Karpas-422 (cell line): ENCODE data around the gene KLHL2. TPM values are rescaled to one million over a fixed set of nuclear protein-coding genes. Genes with fewer than 3 reads are reported as not detected.
A peak's percentile ranks its signal among the peaks of the same experiment; 100 is the strongest.
"Not testable (repeated sequence)": the region's sequence is repeated elsewhere in the genome, so short reads cannot be mapped to it uniquely, and the experiment has no call there.

Experiments
- DNase-seq: peaks from one replicate; pipeline ENCODE4 v3.0.0-alpha.2; 2015
- H2AFZ ChIP-seq: fragments of 200-600 bp; sonication (generic); 2 replicates; pipeline ENCODE4 v1.6.1; 2014; ENCODE audit warnings: antibody characterized with exemption, low read length, mixed read lengths
- H3K27ac ChIP-seq: fragments of 200-600 bp; sonication (generic); 2 replicates; pipeline ENCODE4 v1.5.1; 2014; ENCODE audit warnings: mild to moderate bottlenecking, low read length, moderate library complexity
- H3K27me3 ChIP-seq: fragments of 200-600 bp; sonication (generic); 2 replicates; pipeline ENCODE4 v1.6.1; 2014; ENCODE audit warnings: low read length, mixed read lengths
- H3K36me3 ChIP-seq: fragments of 200-600 bp; sonication (generic); 2 replicates; pipeline ENCODE4 v1.6.1; 2014; ENCODE audit warnings: low read length, mixed read lengths; ENCODE audit not compliant: insufficient read depth
- H3K4me1 ChIP-seq: fragments of 200-600 bp; sonication (generic); 2 replicates; pipeline ENCODE4 v1.6.1; 2014; ENCODE audit warnings: mild to moderate bottlenecking, low read length, mixed read lengths
- H3K4me2 ChIP-seq: fragments of 200-600 bp; sonication (generic); 2 replicates; pipeline ENCODE4 v1.6.1; 2014; ENCODE audit warnings: low read length, low read depth, mild to moderate bottlenecking; ENCODE audit not compliant: poor library complexity, severe bottlenecking
- H3K4me3 ChIP-seq: fragments of 200-600 bp; sonication (generic); 2 replicates; pipeline ENCODE4 v1.5.1; 2014; ENCODE audit warnings: mild to moderate bottlenecking, antibody characterized with exemption, low read length, mixed read lengths
- H3K79me2 ChIP-seq: fragments of 200-600 bp; sonication (generic); 2 replicates; pipeline ENCODE4 v1.6.1; 2014; ENCODE audit warnings: mild to moderate bottlenecking, low read length, mixed read lengths
- H3K9ac ChIP-seq: fragments of 200-600 bp; sonication (generic); 2 replicates; pipeline ENCODE4 v1.6.0; 2014; ENCODE audit warnings: low read length
- H3K9me2 ChIP-seq: fragments of 200-600 bp; sonication (generic), shearing (Covaris generic); replicated peaks from 2 replicates; pipeline ENCODE4 v1.6.0; 2014; ENCODE audit warnings: mild to moderate bottlenecking, low read length, moderate library complexity; ENCODE audit not compliant: insufficient read depth
- H3K9me3 ChIP-seq: fragments of 300-700, 200-600 bp; sonication (generic); 2 replicates; pipeline ENCODE4 v1.6.1; 2014; ENCODE audit warnings: low read length, mixed read lengths
- H4K20me1 ChIP-seq: fragments of 200-600 bp; sonication (generic); 2 replicates; pipeline ENCODE4 v1.6.1; 2014; ENCODE audit warnings: mild to moderate bottlenecking, antibody characterized with exemption, low read length, low read depth; ENCODE audit not compliant: insufficient read depth
- total RNA-seq: library from RNA; depleted of rRNA; stranded (reverse); fragments of >200 nt; shearing (Covaris generic); gene quantifications from 2 replicates; pipeline ENCODE4 v1.2.3, GENCODE V29; 2014; ENCODE audit warnings: low replicate concordance

The KLHL2 gene
- total RNA-seq, 1 experiment from 2014 or later, result 31.5 TPM

GRCh38 chr4:165207016-165207430 lies 338 bp upstream of the KLHL2 start:
- Histone ChIP-seq H2AFZ (peak overlapping the region; percentile 69), H3K27ac (no peak overlapping the region), H3K9me3 (no peaks in the 10 kb centered on the region), H3K9ac (peak overlapping the region; percentile 85), H3K4me2 (peak overlapping the region; percentile 75), H4K20me1 (peaks cover 21% of the 10 kb centered on the region), H3K27me3 (no peaks in the 10 kb centered on the region), H3K9me2 (no peaks in the 10 kb centered on the region), H3K36me3 (no peaks in the 10 kb centered on the region), H3K4me1 (peaks cover 55% of the 10 kb centered on the region), H3K79me2 (peaks cover 53% of the 10 kb centered on the region), H3K4me3 (peak overlapping the region; percentile 77)
- peak; percentile 67 for DNase-seq

GRCh38 chr4:165208221-165208652 lies 876 bp downstream of the KLHL2 start:
- Histone ChIP-seq H3K27ac (peak overlapping the region; percentile 3; the same call in 1 of the 2 replicates), H3K36me3 (no peaks in the 10 kb centered on the region), H3K4me2 (peak overlapping the region; percentile 89), H3K4me3 (peak overlapping the region; percentile 77), H3K9ac (peak overlapping the region; percentile 85), H3K9me3 (no peaks in the 10 kb centered on the region), H3K9me2 (no peaks in the 10 kb centered on the region), H3K27me3 (no peaks in the 10 kb centered on the region), H3K4me1 (peaks cover 63% of the 10 kb centered on the region), H4K20me1 (peaks cover 21% of the 10 kb centered on the region), H2AFZ (peak overlapping the region; percentile 45; the same call in 1 of the 2 replicates), H3K79me2 (peaks cover 65% of the 10 kb centered on the region)
- peak; percentile 77 for DNase-seq

DNA sequence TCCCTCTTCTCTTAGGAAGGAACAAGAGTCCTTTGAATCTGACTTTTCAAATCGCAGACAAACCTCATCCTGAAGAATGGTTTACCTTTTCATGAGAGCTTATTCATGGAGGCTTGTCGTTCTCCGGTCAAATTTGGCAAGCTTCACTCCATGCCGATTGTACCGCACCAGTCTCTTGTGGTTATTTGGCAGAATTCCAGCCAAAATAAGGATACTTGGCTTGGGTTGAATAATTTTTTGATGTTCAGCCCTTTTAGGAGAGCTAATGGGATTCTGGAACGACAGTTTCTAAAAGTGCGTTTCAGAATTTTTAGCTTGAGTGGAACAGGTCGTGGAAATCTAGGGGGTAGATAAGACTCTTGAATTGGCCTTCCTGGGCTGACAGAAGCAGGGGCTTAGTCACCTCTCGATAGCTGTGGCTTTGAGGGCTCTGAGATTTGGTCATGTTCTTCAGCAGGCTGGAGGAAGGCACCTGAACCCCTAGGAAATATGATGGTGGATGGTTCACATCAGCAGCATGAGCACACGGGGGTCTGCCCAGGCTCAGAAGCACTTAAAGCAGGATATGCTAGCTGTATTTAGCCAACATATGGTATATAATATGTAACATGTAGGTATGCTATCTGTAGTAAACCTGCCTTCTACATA lies 1.5 kb downstream of the KLHL2 start:
- peak overlapping the region; percentile 85 for H3K9ac ChIP-seq
- H3K4me2 ChIP-seq, result peak overlapping the region; percentile 89
- peaks cover 64% of the 10 kb centered on the region for H3K4me1 ChIP-seq
- no peaks in the 10 kb centered on the region for H3K9me3 ChIP-seq
- no peak overlapping the region for H3K27ac ChIP-seq
- H3K9me2 ChIP-seq, result no peaks in the 10 kb centered on the region
- no peaks in the 10 kb centered on the region for H3K27me3 ChIP-seq
- H4K20me1 ChIP-seq, result peaks cover 21% of the 10 kb centered on the region
- no peaks in the 10 kb centered on the region for H3K36me3 ChIP-seq
- no peak overlapping the region for H2AFZ ChIP-seq
- DNase-seq, result peak; percentile 51
- peak overlapping the region; percentile 77 for H3K4me3 ChIP-seq
- peaks cover 72% of the 10 kb centered on the region for H3K79me2 ChIP-seq

GRCh38 chr4:165209796-165210195 lies 2.4 kb downstream of the KLHL2 start:
- Histone ChIP-seq H2AFZ (no peak overlapping the region), H3K4me2 (peak overlapping the region; percentile 89), H4K20me1 (peaks cover 21% of the 10 kb centered on the region), H3K9me2 (no peaks in the 10 kb centered on the region), H3K4me1 (peaks cover 68% of the 10 kb centered on the region), H3K9ac (peak overlapping the region; percentile 10), H3K79me2 (peaks cover 81% of the 10 kb centered on the region), H3K27me3 (no peaks in the 10 kb centered on the region), H3K27ac (no peak overlapping the region), H3K36me3 (no peaks in the 10 kb centered on the region), H3K9me3 (no peaks in the 10 kb centered on the region), H3K4me3 (peak overlapping the region; percentile 77)
- DNase-seq, result no peak

GRCh38 chr4:165210566-165210965 lies 3.2 kb downstream of the KLHL2 start:
- Histone ChIP-seq H3K79me2 (peaks cover 89% of the 10 kb centered on the region), H3K4me2 (peak overlapping the region; percentile 89), H3K27ac (no peak overlapping the region), H3K9ac (peak overlapping the region; percentile 10), H3K9me3 (no peaks in the 10 kb centered on the region), H3K4me1 (peaks cover 71% of the 10 kb centered on the region), H3K36me3 (no peaks in the 10 kb centered on the region), H3K9me2 (no peaks in the 10 kb centered on the region), H2AFZ (no peak overlapping the region), H3K27me3 (no peaks in the 10 kb centered on the region), H4K20me1 (peaks cover 21% of the 10 kb centered on the region), H3K4me3 (peak overlapping the region; percentile 77)
- no peak for DNase-seq

DNA sequence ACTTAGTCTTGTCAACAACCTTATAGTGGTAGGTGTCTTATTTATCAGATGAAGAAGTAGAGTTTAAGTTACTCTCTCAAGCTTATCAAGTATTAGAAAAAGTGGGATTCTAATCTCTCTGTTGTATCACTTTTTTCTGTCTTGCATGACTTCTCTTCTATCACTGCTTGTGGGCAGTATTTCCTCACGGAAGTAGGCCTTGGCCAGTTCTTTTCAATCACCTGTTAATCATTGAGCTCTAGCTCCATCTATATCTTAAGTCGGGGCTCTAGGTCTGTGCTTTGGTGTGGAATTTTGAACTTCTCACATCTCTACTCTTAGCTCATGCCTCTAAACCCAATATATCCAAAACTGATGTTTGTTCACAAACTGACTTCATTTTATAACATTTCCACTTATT lies 5.3 kb downstream of the KLHL2 start:
- Histone ChIP-seq H4K20me1 (peaks cover 21% of the 10 kb centered on the region), H3K79me2 (peaks cover 100% of the 10 kb centered on the region), H3K4me1 (peaks cover 81% of the 10 kb centered on the region)
- H3K9ac ChIP-seq, H3K4me2 ChIP-seq, H3K9me2 ChIP-seq, H2AFZ ChIP-seq, H3K9me3 ChIP-seq, H3K36me3 ChIP-seq, H3K27me3 ChIP-seq, H3K4me3 ChIP-seq, H3K27ac ChIP-seq: not testable (repeated sequence)
- DNase-seq, result peak; percentile 43

GRCh38 chr4:165213404-165213803 lies 6.0 kb downstream of the KLHL2 start:
- H3K9me2 ChIP-seq, H3K36me3 ChIP-seq, H3K27ac ChIP-seq, H2AFZ ChIP-seq, H3K9ac ChIP-seq, H3K4me2 ChIP-seq, DNase-seq, H3K27me3 ChIP-seq, H3K9me3 ChIP-seq, H3K4me3 ChIP-seq: not testable (repeated sequence)
- Histone ChIP-seq H4K20me1 (peaks cover 21% of the 10 kb centered on the region), H3K79me2 (peaks cover 100% of the 10 kb centered on the region), H3K4me1 (peaks cover 79% of the 10 kb centered on the region)

DNA sequence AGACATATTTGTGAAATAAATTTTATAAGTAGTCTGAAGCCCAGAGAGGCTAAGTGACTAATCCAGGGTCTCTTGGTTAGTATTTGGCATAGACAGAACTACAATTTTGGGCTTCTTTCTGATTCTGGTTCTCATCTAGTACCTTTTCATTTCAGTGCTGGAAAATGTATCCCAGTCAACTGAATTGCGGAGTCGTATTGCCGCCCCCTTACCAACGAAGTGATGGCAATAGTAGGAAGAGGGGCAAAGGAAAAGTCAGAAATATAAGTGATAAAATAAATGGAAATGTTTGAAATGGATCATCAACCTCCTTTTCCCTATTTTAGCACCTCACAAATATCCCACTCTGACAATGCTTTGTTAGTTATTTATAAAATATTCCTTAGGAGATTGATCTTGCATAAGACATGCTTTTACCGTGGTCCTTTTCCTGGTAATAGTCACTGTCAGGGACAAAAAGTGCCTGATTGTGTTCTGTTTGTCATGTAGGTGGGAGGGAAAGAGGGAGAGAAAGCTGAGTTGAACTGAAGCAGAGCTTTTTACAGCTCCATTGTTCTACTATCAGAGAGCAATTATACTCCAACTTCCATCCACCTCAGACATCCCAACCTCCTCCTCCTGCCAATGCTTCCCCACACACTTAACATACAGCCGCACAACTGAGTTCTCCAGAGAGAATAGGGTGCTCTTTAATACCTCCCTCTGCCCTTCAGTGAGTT lies 6.8 kb downstream of the KLHL2 start:
- not testable (repeated sequence) for H3K9me3 ChIP-seq, H2AFZ ChIP-seq, H3K9me2 ChIP-seq, H3K9ac ChIP-seq, H3K36me3 ChIP-seq, DNase-seq, H3K27me3 ChIP-seq, H3K4me3 ChIP-seq
- Histone ChIP-seq H3K27ac (0 out of 2 replicates have a peak overlapping the region, but pooled peaks have one; percentile 15), H4K20me1 (peaks cover 15% of the 10 kb centered on the region), H3K79me2 (peaks cover 98% of the 10 kb centered on the region), H3K4me2 (peak overlapping the region; percentile 55), H3K4me1 (peaks cover 73% of the 10 kb centered on the region)
